Gastrocnemius medialis (tissue), 4 donors: ENCODE results near the gene NARF. TPM values are rescaled to one million over a fixed set of nuclear protein-coding genes. Genes with fewer than 3 reads are reported as not detected.
A peak's percentile ranks its signal among the peaks of the same experiment; 100 is the strongest.

Experiments
- ATAC-seq, 2 donors: fragments of 150-250 bp; one replicate each; pipeline ENCODE4 v1.9.1; 2016
- DNase-seq, 2 donors: peaks; one replicate each; pipeline ENCODE4 v3.0.0-alpha.2; 2019
- H3K27ac ChIP-seq, 4 donors: fragments of 200-600 bp; sonication (generic); 1 replicate in 1 of 4; 2 replicates in 3 of 4; pipeline ENCODE4 v1.5.1; 2016 to 2018; ENCODE audit warnings: mild to moderate bottlenecking in 2 of 4, moderate library complexity in 1 of 4
- H3K27me3 ChIP-seq, 3 donors: fragments of 200-600 bp; sonication (generic) in 2 of 3; 1 replicate in 1 of 3; 2 replicates in 2 of 3; pipeline versions ENCODE4 v1.5.1 to v1.6.0; 2016 to 2019; ENCODE audit warnings: mild to moderate bottlenecking in 1 of 3, moderate library complexity in 1 of 3
- H3K36me3 ChIP-seq, 2 donors: fragments of 200-600 bp; sonication (generic) in 1 of 2; one replicate each; pipeline ENCODE4 v1.5.1; 2017 to 2018
- H3K4me1 ChIP-seq, 2 donors: fragments of 200-600 bp; sonication (generic) in 1 of 2; one replicate each; pipeline ENCODE4 v1.5.1; 2016 to 2017; ENCODE audit warnings: mild to moderate bottlenecking in 2 of 2
- H3K4me3 ChIP-seq, 4 donors: fragments of 200-600 bp; sonication (generic) in 3 of 4; 1 replicate in 1 of 4; 2 replicates in 3 of 4; pipeline ENCODE4 v1.5.1; 2016 to 2019; ENCODE audit warnings: mild to moderate bottlenecking in 2 of 4
- H3K9me3 ChIP-seq, 3 donors: fragments of 200-600 bp; sonication (generic) in 2 of 3; 1 replicate in 1 of 3; 2 replicates in 2 of 3; pipeline ENCODE4 v1.5.1; 2016 to 2019
- POLR2A ChIP-seq, 2 donors: fragments of 450-650 bp; IDR thresholded peaks; one replicate each; pipeline ENCODE4 v1.6.1; 2017; ENCODE audit warnings: antibody characterized with exemption in 2 of 2, mild to moderate bottlenecking in 2 of 2, moderate library complexity in 2 of 2
- in situ Hi-C, 4 donors: fragments of 200-750 bp; cut with MboI; loops; one replicate each; pipeline versions ENCODE4 v1.15.0 to v1.8.0; 2017; ENCODE audit warnings: low sequenced_read_pairs in 4 of 4
- intact Hi-C: fragments of 100-400 bp; cut with DNase I; formaldehyde crosslinking; loops from one replicate; pipeline ENCODE4 v1.15.1; 2023; ENCODE audit warnings: low total_unique reads
- total RNA-seq, 4 donors: library from RNA; depleted of rRNA; stranded (reverse); fragments of >200 nt; gene quantifications; one replicate each; pipeline versions ENCODE4 v1.1.0 to v1.2.3, GENCODE V29; 2016
- TF ChIP-seq, protein P1 (sequence below), 5 experiments: fragments of 450-650 bp in 3 of 5; fragments of 200-600 bp in 2 of 5; sonication (generic) in 2 of 5; IDR thresholded peaks in 4 of 5; conservative IDR thresholded peaks in 1 of 5; 1 replicate in 4 of 5; 2 replicates in 1 of 5; pipeline ENCODE4 v1.5.1; 2016 to 2019; ENCODE audit warnings: antibody characterized with exemption in 5 of 5, mild to moderate bottlenecking in 3 of 5, moderate library complexity in 3 of 5

Gene NARF
- total RNA-seq, 4 donors from 2014 or later, result 29.6 to 63.4 (median 49.0) TPM

DNA sequence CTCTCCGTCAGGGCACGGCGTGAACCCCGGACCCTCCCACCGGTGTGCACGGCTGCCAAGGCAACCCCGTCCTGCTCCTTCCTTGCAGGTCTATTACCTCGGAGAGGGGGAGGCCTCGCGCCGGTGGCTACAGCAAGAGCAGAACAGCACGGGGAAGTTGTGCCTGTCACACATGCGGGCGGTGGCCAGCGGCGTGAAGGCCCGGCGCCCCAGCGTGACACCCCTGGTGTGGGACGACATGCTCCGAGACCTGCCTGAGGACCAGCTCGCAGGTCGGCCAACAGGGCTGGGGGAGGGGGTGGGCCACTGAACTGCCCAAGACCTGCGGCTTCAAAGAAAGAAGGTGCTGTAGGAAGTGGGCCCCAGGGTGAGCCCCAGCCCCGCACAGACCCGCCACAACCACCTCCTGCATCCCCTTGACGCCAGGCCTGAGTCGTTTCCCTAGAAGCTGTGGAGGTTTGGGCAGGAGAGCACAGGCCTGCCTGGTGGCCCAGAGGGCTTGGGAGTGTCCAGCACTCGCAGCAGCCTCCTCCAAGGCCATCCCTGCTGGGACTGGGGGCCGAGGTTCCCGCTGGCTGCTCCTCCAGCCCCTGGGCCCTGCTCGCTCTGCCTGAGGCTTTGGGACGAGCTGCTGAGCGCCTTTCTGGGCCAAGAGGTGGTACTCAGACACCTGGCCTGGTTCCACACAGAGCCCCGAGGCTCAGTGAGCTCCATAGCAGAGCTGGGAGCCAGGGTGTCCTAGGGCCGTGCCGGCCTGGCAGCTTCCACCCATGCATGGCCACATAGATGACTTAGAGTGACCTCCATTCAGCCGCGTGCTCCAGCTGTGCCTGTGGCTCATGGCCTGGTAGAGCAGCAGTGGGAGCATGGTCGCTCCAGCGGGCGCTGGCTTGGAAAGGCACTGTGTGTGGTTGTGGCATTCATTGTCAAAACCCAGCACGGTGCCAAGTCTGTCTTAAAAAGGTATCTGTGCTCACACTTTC, 22.6 kb upstream of the NARF start:
- ATAC-seq, result peak in 1 of 2 donors; percentile 35
- no peaks in the 10 kb centered on the region for H3K27me3 ChIP-seq
- no peaks in the 10 kb centered on the region for H3K9me3 ChIP-seq
- in situ Hi-C loops, result no loop called here
- H3K4me1 ChIP-seq, result no peaks in the 10 kb centered on the region
- TF ChIP-seq, protein P1, sequence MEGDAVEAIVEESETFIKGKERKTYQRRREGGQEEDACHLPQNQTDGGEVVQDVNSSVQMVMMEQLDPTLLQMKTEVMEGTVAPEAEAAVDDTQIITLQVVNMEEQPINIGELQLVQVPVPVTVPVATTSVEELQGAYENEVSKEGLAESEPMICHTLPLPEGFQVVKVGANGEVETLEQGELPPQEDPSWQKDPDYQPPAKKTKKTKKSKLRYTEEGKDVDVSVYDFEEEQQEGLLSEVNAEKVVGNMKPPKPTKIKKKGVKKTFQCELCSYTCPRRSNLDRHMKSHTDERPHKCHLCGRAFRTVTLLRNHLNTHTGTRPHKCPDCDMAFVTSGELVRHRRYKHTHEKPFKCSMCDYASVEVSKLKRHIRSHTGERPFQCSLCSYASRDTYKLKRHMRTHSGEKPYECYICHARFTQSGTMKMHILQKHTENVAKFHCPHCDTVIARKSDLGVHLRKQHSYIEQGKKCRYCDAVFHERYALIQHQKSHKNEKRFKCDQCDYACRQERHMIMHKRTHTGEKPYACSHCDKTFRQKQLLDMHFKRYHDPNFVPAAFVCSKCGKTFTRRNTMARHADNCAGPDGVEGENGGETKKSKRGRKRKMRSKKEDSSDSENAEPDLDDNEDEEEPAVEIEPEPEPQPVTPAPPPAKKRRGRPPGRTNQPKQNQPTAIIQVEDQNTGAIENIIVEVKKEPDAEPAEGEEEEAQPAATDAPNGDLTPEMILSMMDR (IDR thresholded peaks at IDR 0.05 in 4 of 5, conservative IDR thresholded peaks at IDR 0.05 in 1 of 5), result no peak
- TF ChIP-seq POLR2A (IDR thresholded peaks at IDR 0.05), result no peak
- intact Hi-C loops, result no loop called here
- DNase-seq, result no peak
- H3K27ac ChIP-seq, result no peak overlapping the region
- no peak overlapping the region for H3K4me3 ChIP-seq
- H3K36me3 ChIP-seq, result peaks cover 0 to 40% of the 10 kb centered on the region in 2 donors

DNA sequence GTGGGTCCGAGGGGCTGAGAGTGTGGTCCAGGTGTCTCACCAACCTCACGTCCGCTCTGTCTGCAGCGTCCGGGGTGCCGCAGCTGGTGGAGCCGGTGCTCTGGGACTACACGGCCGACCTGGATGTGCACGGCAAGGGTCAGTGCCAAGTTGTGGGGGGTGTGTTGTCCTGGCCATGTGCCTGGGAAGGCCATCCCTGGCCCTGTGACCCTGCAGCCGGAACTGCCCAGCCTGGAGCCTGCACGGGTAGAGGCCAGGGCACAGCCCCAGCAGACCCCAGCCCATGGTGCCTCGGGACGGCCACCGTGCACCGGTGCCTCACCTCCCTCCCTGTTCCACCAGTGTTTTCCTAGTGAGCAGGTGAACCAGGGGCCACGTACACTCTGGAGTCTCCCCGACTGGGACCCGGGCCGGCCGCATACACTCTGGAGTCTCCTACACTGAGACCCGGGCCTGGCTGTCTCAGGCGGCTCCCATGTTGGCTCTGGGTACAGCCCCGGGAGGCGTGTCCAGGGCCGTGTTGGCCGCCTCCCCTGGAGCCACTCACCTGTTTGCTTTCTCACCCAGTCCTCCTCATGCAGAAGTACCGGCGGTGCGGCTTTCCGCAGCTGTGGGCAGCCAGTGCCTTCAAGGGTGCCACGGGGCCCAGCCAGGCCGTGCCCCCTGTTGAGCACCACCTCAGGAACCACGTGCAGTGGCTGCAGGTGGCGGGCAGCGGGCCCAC, 21.8 kb upstream of the NARF start:
- intact Hi-C loops, result no loop called here
- Histone ChIP-seq H3K36me3 (peaks cover 0 to 40% of the 10 kb centered on the region in 2 donors), H3K27ac (no peak overlapping the region), H3K9me3 (no peaks in the 10 kb centered on the region), H3K27me3 (no peaks in the 10 kb centered on the region), H3K4me3 (no peak overlapping the region), H3K4me1 (no peaks in the 10 kb centered on the region)
- TF ChIP-seq POLR2A (IDR thresholded peaks at IDR 0.05), result no peak
- TF ChIP-seq, protein P1 (IDR thresholded peaks at IDR 0.05 in 4 of 5, conservative IDR thresholded peaks at IDR 0.05 in 1 of 5), result no peak
- DNase-seq, result no peak
- no peak for ATAC-seq
- in situ Hi-C loops, result no loop called here

DNA sequence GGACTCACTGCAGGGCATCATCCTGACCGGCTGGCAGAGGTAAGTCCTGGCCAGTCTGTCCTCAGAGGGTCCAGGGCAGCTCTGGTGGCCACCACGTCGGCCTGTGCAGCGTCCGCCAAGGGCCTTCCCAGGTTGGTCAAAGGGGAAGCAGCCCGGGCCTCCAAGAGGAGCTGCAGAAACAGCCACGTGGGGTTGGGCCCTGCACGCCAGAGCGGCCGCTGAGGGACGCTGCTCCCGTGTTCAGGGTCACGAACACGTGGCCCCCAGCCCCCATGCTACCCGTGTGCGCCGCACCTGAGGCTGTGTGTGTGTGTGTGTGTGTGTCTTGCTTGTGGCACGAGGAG, 21.2 kb upstream of the NARF start:
- no peak overlapping the region for H3K27ac ChIP-seq
- no peak overlapping the region for H3K4me3 ChIP-seq
- no peaks in the 10 kb centered on the region for H3K27me3 ChIP-seq
- TF ChIP-seq, protein P1 (IDR thresholded peaks at IDR 0.05 in 4 of 5, conservative IDR thresholded peaks at IDR 0.05 in 1 of 5), result no peak
- no peak for TF ChIP-seq POLR2A (IDR thresholded peaks at IDR 0.05)
- H3K9me3 ChIP-seq, result no peaks in the 10 kb centered on the region
- intact Hi-C loops (no loop called here), in situ Hi-C loops (no loop called here)
- no peaks in the 10 kb centered on the region for H3K4me1 ChIP-seq
- H3K36me3 ChIP-seq, result peaks cover 0 to 36% of the 10 kb centered on the region in 2 donors
- DNase-seq (no peak), ATAC-seq (no peak)

DNA sequence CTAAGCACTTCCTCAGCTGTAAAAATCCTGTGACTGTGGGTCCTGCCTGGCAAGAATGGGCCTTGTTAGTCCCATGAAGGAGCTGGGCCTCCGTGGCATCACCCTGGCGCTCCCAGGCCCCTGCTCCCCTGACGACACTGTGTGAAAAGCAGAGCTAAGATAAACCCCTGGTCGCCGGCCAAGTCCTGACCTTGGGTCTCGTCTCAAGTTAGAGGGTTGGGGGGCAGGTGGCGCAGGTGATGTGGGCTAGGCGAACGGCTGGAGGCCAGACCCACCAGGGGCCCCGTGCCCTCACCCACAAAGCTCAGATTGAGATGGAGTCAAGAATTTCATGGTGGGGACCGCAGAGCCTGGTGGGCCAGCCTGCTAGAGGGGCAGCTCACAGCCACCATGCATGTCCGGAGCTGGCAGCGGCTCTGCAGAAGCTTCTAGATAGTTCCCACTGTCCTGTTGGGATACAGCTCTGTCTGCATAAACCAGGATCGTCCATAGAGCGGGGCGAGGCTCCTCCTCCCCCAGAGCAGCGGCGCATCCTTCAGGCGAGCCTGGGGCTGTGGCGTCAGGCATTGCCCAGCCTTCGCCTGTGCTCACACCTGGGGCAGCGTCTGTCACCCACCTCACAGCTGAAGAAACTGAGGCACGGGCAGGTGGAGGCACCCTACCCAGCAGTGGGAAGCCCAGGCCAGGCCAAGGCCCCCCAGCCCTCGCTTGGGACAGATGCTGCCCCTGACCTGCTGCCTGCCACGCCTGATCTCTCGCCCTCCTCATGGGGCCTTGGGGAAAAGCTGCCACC, 19.9 kb upstream of the NARF start:
- in situ Hi-C loops, result no loop called here
- Histone ChIP-seq H3K27me3 (no peaks in the 10 kb centered on the region), H3K36me3 (peaks cover 0 to 31% of the 10 kb centered on the region in 2 donors), H3K27ac (no peak overlapping the region), H3K4me3 (no peak overlapping the region), H3K9me3 (no peaks in the 10 kb centered on the region), H3K4me1 (no peaks in the 10 kb centered on the region)
- TF ChIP-seq POLR2A (IDR thresholded peaks at IDR 0.05), result no peak
- TF ChIP-seq, protein P1 (IDR thresholded peaks at IDR 0.05 in 4 of 5, conservative IDR thresholded peaks at IDR 0.05 in 1 of 5), result no peak
- DNase-seq, result no peak
- no peak for ATAC-seq
- intact Hi-C loops, result no loop called here
